SK-N-MC (cell line): ENCODE results near the gene RAI14.

Experiments used
- EZH2 ChIP-seq: fragments of 200-600 bp; sonication (generic); IDR thresholded peaks from one replicate; pipeline ENCODE4 v1.6.1; 2017; ENCODE audit warnings: antibody characterized with exemption
- FOXP2 ChIP-seq: optimal IDR thresholded peaks from 2 replicates; pipeline ENCODE3; 2011; ENCODE audit warnings: mild to moderate bottlenecking, moderate library complexity; ENCODE audit not compliant: insufficient read depth; ENCODE audit errors: extremely low read length, control extremely low read depth
- POLR2AphosphoS5 ChIP-seq: IDR thresholded peaks from 2 replicates; pipeline ENCODE4 v1.6.1; 2012; ENCODE audit warnings: mild to moderate bottlenecking, low read depth, low read length, borderline replicate concordance

- TF ChIP-seq EZH2 (no peak), FOXP2 (no peak), POLR2AphosphoS5 (no peak)
Observed at GRCh38 chr5:34628373-34628772, 27.8 kb upstream of the RAI14 start.
